ENCODE data around the gene VASP.

The VASP gene

DNA sequence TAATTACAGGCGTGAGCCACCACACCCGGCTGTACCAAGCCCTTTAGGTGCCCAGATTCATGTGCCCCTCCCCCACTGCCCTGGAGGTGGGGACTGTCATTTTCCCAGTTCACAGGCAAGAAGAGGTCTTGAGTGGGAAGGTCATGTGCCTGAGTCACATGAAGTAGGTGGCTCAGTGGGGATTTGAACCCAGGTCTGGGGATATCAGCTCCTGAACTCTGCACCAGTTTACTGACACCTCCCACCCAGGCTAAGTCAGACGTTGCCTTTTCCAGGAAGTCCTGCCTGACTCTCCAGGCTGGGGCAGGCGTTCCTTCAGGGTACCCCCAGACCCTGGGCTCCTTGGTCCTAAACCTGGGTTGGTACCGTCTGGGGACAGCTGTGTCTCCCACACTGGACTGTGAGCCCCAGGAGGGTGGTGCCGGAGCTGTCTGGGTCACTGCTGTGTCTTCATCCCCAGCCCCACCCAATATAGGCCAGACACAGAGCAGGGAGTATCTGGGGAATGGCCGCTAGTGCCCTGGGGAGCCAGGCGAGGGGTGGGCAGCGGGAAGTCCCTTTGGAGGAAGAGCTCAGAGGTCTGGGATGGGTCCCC is 8.6 kb downstream of the VASP start:
- no peak for DNase-seq

DNA sequence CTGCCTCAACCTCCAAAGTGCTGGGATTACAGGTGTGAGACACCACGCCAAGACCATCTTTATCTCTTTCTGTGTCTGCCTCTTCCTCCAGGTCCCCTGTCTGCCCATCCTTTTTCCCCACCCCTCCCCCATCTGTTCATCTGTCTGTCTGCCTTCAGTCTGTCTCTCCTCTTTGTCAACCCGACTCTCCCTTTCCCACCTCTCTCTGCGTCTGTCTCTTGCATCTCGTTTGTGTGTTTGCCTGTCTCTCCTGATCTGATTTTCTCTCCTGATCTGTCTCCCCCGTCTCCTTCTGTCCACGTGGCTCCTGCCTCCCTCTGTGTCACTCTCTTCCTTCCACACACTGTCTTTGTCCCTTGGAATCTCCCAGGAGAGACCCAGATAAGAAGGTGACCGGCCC is 10.0 kb downstream of the VASP start:
- no peak for DNase-seq

DNA sequence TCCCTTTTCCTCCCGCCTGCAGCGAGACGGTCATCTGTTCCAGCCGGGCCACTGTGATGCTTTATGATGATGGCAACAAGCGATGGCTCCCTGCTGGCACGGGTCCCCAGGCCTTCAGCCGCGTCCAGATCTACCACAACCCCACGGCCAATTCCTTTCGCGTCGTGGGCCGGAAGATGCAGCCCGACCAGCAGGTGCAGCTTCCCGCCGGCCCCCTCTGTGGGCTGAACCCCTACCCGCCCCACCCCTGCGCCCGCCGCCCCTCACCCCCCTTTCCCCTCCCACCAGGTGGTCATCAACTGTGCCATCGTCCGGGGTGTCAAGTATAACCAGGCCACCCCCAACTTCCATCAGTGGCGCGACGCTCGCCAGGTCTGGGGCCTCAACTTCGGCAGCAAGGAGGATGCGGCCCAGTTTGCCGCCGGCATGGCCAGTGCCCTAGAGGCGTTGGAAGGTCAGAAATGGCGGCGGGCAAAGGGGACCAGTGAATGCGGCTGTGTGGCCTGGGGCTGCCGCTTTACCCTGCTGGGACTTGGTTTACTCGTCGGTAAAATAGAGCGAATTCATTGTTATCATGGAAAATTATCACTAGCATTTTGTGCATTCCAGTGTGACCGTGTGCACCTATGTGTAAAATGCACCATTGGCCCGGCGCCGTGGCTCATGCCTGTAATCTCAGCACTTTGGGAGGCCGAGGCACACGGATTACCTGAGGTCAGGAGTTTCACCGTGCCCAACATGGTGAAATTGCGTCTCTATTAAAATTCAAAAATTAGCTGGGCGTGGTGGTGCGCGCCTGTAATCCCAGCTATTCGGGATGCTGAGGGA is 10.6 kb downstream of the VASP start:
- DNase-seq, result no peak

DNA sequence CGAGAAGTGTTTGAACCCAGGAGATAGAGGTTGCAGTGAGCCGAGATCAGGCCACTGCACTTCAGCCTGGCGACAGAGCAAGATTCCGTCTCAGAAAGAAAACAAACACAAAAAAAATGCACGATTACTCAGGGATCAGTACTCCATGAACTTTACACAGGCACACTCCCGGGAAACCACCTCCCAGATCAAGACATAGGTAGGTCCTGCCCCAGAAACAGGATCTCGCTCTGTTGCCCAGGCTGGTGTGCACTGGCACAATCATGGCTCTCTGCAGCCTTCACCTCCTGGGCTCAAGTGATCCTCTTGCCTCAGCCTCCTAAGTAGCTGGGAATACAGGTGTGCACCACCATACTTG is 11.2 kb downstream of the VASP start:
- DNase-seq, result no peak

DNA sequence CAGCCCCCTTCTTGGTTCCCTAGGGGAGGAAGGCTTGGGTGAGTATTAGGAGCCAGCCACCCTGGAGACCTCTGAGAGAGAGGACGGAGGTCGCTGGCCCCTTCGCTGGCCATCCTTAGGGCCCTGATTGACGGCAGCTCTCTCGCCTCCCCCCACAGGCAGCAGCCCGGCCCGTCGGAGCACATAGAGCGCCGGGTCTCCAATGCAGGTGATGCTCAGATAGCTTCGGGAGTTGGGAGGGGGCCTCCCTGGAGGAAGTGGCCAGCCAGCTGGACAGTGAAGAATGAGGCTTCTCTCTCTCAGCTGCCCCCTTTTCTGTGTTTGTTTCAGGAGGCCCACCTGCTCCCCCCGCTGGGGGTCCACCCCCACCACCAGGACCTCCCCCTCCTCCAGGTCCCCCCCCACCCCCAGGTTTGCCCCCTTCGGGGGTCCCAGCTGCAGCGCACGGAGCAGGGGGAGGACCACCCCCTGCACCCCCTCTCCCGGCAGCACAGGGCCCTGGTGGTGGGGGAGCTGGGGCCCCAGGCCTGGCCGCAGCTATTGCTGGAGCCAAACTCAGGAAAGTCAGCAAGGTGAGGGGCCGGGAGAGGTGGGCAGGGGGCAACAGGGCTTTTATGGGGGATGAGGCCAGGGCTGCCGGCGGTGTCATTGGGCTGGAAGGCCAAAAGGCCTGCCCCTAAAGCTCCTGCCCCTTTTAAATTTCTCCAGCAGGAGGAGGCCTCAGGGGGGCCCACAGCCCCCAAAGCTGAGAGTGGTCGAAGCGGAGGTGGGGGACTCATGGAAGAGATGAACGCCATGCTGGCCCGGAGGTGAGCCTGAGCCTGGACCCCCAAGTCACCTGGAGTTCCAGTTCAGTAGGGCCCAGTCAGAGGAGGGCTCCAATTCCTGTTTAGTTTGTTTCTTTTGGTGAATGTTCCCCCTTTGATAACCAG is 15.0 kb downstream of the VASP start:
- no peak for DNase-seq

- DNase-seq, result peak; percentile 88
Measured at GRCh38 chr19:45523642-45524256, 16.5 kb downstream of the VASP start.

- no peak for DNase-seq
Measured at GRCh38 chr19:45524575-45525129, 17.4 kb downstream of the VASP start.

- DNase-seq, result no peak
Measured at GRCh38 chr19:45526143-45526542, 18.9 kb downstream of the VASP start.

GRCh38 chr19:45526971-45527370 is 19.7 kb downstream of the VASP start:
- DNase-seq, result no peak

GRCh38 chr19:45527731-45528130 is 20.5 kb downstream of the VASP start:
- DNase-seq, result no peak

DNA sequence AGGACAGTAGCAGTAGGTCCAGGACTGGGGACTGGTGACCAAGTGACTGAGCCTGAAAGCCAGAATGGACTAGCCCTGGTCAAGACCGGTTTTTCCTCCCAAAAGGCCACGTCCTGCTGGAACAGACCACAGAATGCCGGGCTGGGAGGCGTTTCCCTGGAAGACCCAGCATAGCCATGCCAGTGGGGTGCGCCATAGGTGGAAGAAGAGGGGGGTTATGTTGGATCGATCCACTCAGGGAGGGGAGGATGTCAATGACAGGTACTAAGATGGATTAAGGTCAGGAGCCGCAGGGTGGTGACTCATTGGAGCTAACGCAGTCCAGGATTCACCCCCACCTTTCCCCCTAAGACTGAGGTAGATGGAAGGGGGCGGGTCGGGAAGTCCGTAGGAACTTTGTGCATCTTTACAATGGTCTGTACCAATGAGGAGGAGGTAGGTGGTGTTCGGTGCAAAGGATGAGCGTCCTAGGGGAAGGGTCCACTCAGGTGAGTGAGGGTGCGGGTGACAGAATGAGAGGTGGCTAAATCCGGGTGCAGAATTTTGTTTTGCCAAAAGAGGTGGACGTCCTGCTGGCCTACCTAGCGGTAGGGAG is 21.0 kb downstream of the VASP start:
- DNase-seq, result no peak

- no peak for DNase-seq
Measured at GRCh38 chr19:45528744-45529419, 21.6 kb downstream of the VASP start.

DNA sequence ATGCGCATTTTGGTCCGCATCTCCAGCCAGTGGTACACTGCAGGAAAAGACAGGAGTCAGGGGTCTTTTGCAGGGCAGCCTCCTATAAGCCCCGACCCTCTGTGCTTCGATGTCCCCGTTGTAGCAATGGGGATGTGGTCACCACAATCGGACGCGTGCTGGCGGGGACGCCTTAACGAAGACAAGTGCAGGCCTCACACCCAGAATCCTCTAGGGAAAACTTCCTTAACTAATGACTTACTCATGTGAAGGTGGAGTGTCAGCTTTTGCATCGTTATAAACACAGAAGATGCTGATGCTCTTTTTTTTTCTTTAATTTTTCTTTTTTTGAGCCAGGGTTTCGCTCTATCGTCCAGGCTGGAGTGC is 22.1 kb downstream of the VASP start:
- no peak for DNase-seq

- DNase-seq, result no peak
Measured at GRCh38 chr19:45531349-45531748, 24.1 kb downstream of the VASP start.

- DNase-seq, result no peak
Measured at GRCh38 chr19:45539459-45539858, 32.2 kb downstream of the VASP start.

DNA sequence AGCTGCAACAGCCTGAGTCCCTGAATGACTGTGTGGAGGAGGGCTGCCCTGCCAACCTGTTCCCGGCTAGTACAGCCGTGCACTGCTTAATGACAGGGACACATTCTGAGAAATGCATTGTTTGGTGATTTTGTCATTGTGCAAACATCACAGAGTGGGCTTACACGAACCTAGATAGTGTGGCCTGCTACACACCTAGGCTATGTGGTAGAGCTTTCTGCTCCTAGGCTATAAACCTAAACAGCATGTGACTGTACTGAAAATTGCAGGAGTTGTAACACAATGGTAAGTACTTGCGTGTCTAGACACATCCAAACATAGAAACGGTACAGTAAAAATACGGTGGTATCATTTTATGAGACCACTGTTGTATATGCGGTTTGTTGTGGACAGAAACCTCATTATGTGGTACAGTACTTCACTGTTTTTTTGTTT is 35.0 kb downstream of the VASP start:
- no peak for DNase-seq

GRCh38 chr19:45547211-45547770 is 40.0 kb downstream of the VASP start:
- DNase-seq, result no peak

DNA sequence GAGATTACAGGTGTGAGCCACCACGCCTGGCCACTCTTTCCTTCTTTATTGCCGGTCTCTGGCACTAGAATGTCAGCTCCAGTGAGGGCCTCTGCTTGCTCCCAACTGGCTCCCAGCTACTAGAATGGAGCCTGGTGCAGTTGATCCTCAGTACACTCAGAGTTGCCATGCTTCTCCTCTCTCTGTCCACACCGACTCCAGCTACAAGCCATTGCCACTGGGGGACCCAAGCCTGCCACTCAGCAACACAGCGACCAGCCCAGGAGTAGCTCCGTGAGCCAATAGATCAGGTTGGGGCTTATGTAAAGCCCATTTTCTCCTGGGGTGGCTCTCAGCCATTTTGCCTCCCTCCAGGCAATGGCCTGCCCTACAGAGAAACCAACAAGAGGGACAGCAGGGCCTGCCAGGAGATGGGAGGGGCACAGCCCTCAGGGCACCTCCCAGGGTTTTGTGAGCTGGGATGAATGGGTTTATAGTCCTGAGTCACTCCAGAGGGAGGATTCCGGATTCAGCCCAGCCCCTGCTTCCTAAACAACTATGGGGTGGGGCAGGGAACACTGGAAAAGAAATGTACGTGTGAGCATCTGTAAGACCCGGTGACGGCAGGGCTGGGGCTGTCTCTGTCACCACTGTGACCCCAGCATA is 40.8 kb downstream of the VASP start:
- no peak for DNase-seq

DNA sequence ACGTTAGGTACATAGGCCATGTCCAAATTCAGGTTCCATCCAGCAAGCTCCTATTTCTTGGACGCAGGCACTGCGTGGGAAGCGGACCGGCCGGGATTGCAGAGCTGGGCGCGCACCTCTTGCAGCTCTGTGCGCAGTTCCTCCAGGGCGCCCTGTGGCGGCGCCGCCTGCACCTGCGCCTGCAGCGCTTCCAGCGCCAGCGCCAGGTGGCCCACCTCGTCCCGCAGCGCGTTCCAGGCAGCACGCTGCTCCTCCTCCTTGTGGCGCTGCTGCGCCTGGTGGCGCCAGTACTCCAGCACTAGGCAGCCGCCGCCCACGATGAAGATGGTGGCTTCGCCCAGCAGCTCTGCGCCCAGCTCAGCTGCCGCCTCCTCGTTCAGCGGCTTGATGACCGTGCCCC is 46.2 kb downstream of the VASP start:
- no peak for DNase-seq

DNA sequence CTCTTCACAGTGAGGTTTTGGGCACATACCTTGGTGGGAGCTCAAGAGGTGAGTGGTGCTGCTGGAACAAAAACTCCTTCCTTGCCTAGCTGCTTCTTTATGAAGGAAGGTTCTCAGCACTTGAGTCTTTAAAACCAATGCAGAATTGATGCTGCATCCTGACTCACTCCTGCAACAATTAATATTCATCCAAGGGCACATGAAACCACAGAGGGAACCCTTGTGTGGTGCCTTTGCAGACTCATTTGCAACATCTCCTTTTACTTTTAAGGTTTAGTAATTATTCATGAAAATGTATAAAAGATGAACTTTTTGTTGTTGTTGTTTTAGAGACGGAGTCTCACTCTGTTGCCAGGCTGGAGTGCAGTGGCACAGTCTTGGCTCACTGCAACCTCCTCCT is 47.2 kb downstream of the VASP start:
- DNase-seq, result no peak

DNA sequence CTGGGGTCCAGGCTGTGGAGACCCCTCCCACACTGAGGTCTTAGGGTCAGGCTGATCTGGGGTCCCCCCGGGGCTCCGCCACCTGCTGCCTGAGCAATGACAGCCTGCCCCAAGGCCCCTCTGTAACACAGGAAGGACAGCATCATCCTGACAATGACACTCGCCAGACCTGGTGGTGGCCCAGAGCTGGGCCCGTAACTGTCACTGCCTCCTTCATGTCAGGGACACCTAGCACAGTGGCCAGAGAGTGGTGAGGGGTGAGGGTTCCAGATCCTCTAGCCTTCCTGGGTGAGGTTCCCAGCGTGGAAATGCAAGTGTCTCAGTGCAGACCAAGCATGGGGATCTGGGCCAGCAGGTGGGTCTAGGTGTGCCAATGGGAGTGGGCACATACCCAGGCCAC is 49.6 kb downstream of the VASP start:
- DNase-seq, result no peak

Measured in CD4-positive, alpha-beta T cell treated with Interleukin-21 for 1 hour (primary cell).